Epidermal melanocyte (primary cell): ENCODE data around the gene SDE2.

Experiments used
- DNase-seq: peaks from one replicate; pipeline ENCODE4 v3.0.0; 2011; ENCODE audit warnings: low spot score; ENCODE audit not compliant: insufficient read length

The SDE2 gene

GRCh38 chr1:225999227-225999911, at the start of gene SDE2:
SDE2 (minus strand) TSS chr1:225999343; CDS start chr1:225999312, 31 bp downstream.
- peak; percentile 84 for DNase-seq

GRCh38 chr1:226048886-226049285, 49.7 kb upstream of the SDE2 start:
- DNase-seq = no peak

GRCh38 chr1:226047495-226047894, 48.4 kb upstream of the SDE2 start:
- DNase-seq = no peak

- no peak for DNase-seq
Measured at GRCh38 chr1:226046240-226046639, 47.1 kb upstream of the SDE2 start.

GRCh38 chr1:226044514-226045101, 45.5 kb upstream of the SDE2 start:
- DNase-seq = no peak

GRCh38 chr1:226041419-226041818, 42.3 kb upstream of the SDE2 start:
- DNase-seq = no peak

- DNase-seq = no peak
Measured at GRCh38 chr1:226038661-226039060, 39.5 kb upstream of the SDE2 start.

- no peak for DNase-seq
Measured at GRCh38 chr1:226035915-226036314, 36.8 kb upstream of the SDE2 start.

- DNase-seq = peak; percentile 68
Measured at GRCh38 chr1:226034482-226034881, 35.3 kb upstream of the SDE2 start.

- no peak for DNase-seq
Measured at GRCh38 chr1:226033991-226034390, 34.8 kb upstream of the SDE2 start.

- no peak for DNase-seq
Measured at GRCh38 chr1:226033582-226033981, 34.4 kb upstream of the SDE2 start.

- DNase-seq = no peak
Measured at GRCh38 chr1:226029568-226030225, 30.6 kb upstream of the SDE2 start.

- DNase-seq = no peak
Measured at GRCh38 chr1:226029093-226029496, 30.0 kb upstream of the SDE2 start.

GRCh38 chr1:226027538-226028217, 28.5 kb upstream of the SDE2 start:
- DNase-seq = no peak

GRCh38 chr1:226026833-226027232, 27.7 kb upstream of the SDE2 start:
- DNase-seq = no peak

- DNase-seq = no peak
Measured at GRCh38 chr1:226023735-226024134, 24.6 kb upstream of the SDE2 start.

GRCh38 chr1:226021801-226022200, 22.7 kb upstream of the SDE2 start:
- no peak for DNase-seq

GRCh38 chr1:226021401-226021800, 22.3 kb upstream of the SDE2 start:
- peak; percentile 70 for DNase-seq

- no peak for DNase-seq
Measured at GRCh38 chr1:226019572-226019971, 20.4 kb upstream of the SDE2 start.

GRCh38 chr1:226017070-226017469, 17.9 kb upstream of the SDE2 start:
- no peak for DNase-seq

- DNase-seq = no peak
Measured at GRCh38 chr1:226009650-226010044, 10.5 kb upstream of the SDE2 start.
